Frontal cortex (tissue), 4 donors: Measurements from ENCODE around the gene MYO3B. TPM values are rescaled to one million over a fixed set of nuclear protein-coding genes. Genes with fewer than 3 reads are reported as not detected.

Source experiments
- DNase-seq, 2 donors: peaks; one replicate each; pipeline ENCODE4 v3.0.0; 2012; ENCODE audit warnings: low spot score in 2 of 2
- FAIRE-seq: peaks from 2 replicates; lab custom pipeline; 2012; peaks lifted over from hg19 to GRCh38; lab: Jason Lieb, UNC
- total RNA-seq: library from RNA; depleted of rRNA; stranded (reverse); fragments of >200 nt; gene quantifications from one replicate; pipeline ENCODE4 v1.2.3, GENCODE V29; 2014
- donor health status: control.
- donor health status: control.
- donor health status: control.

Gene MYO3B
- total RNA-seq, 1 donor from 2014 or later = 0.41 TPM

DNA sequence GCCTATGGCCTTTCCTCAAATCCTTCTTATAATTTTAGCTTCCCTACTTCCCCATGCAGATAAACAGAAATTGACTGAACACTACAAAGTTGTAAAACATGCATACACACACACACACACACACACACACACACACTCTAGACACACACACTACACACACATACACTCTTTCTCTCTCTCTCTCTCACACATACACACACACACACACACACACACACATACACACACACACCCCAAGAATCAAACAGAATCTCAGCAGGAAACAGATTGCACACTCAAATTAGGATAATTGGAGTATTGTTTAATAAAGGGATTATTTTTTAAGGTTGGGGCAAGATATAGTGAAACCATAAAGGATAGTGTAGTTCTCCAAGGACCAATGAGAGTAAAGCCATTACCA is 385.0 kb downstream of the MYO3B start:
- FAIRE-seq (no peak), DNase-seq (no peak)

DNA sequence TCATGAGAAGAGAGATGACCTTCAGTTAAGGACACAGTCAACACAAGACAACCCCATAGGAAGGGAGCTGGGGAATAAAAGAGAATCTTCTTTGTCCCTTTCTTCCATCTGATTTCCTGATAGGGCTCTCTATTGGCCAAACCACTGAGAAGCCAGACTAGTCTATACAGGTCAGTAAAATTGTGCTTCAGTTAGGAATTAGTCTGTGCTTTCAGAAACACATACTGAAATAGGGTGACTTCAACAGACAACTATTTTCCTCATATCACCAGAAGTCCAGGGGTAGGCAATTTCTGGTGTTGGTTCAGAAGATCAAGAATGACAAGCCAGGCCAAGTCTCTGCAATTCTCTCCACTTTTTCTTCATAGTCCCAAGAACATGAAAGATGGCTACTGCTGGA is 385.5 kb downstream of the MYO3B start:
- FAIRE-seq (no peak), DNase-seq (no peak)

- DNase-seq = no peak
- FAIRE-seq = no peak
These were observed 388.2 kb downstream of the MYO3B start for GRCh38 chr2:170566138-170566537.

DNA sequence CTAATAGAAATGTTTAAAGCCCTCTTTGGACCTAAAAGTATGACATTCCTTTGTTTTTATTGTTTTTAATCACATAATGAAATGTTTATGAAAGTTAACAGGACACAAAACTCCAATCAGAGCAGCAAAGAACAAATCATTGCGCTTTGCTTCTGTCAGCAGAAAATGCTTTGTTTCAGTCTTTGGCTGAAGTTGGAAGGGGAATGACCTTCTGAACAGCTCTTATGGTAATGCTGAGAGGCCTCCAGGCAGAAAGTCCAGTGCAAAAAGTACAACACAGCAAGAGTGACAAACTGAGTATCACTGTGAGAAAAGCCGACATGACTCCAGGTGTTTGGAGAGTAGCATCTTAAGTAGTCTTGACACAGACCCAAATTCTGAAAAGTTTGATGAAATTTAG is 389.5 kb downstream of the MYO3B start:
- no peak for FAIRE-seq

DNA sequence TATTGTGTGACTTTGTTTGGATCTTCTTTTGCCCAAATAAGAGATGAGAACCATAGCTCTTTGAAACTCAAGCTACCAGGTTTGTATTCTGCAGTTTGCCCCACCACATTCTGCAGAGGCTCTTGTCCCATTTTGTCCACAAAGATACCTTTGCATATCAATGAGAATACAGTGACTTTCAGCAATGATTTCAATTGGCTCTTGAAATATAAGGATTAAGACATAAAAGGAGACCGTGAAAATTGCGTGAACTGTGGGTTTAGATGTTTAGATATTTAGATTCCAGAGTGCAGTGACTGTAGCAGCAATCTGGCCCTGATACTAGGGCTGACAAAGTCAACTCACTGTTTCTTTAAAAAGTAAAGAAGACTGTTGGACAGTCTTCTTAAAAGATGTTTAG is 390.6 kb downstream of the MYO3B start:
- no peak for DNase-seq
- FAIRE-seq = no peak

More for the DNA sequence above, 389.5 kb downstream of the MYO3B start:
- DNase-seq = no peak

DNA sequence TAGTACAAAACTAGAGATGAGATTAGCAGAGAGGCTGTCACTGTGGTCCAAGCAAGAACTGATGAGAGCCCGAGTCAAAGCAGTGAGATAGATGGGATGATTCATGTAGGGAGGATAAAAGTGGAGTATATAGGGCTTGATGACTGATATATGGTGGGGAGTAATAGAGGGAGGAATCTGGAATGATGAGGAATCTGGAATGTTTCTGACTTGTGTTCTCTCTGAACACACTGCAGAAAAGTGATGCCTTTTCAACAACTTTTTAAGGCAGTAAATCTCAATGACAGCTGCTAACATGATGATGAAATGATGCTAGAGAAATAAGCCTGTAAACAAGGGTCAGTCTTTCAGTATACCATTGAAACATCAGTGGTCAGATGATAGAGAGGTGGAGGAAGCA is 393.7 kb downstream of the MYO3B start:
- FAIRE-seq (no peak), DNase-seq (no peak)

- FAIRE-seq = no peak
- DNase-seq = no peak
These were observed 395.7 kb downstream of the MYO3B start for GRCh38 chr2:170573671-170574070.

DNA sequence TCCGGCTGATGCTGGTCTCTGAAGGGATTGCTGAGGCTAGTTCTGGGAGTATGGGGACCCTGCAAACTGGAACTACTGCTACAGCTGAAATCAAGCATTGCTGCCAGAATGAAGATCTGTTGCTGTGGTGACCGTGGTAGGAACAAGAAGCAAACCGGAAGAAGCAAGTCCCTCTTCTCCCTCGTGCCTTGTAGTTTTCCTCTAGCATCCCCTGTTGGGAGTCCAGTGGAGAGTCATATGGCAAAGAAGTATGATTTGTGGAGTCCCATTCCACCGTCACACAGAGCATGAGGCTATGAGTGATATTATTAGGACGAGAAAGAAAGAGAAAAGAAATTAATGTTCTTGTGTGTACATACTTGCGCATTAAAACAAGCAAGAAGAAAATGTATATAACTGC is 398.3 kb downstream of the MYO3B start:
- DNase-seq = no peak
- FAIRE-seq = no peak

DNA sequence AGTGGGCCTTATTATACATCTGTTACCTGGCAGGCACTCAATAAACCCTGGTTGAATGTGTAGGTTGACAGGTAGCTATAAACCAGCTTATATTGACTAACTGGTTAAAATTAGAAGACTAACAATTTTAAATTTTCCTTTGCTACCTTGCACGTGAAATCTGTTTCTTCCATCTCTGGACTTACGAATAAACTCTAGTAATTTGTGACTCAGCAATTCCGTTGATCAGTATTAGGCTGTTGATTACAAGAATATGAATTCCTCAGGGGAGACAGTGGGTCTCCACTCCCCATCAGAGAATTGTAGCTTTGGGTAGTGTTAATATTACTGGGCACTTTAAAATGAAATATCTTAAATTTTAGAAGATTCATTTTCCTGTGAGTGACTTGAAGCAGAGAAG is 399.4 kb downstream of the MYO3B start:
- no peak for FAIRE-seq

DNA sequence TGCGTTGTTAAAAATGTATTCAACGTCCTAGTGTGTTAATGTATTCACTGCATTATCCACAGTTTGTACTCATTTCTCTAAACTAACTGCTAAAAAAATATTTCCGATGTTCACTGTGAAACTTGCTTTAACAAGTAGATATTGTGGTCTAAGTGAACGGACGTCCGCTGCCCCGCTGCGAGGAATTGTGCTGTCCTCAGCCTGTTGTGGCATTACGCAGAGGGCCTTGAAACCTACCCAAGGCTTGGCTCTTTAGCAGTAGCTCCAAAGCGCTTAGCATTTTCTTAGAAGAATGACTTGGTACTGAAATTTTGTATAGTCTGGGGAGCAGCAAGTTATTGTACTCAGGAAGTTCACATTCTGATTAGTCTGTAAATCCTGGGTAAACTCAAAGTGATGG is 400.7 kb downstream of the MYO3B start:
- FAIRE-seq = no peak
- DNase-seq = no peak

More for the DNA sequence above, 399.4 kb downstream of the MYO3B start:
- DNase-seq = no peak

DNA sequence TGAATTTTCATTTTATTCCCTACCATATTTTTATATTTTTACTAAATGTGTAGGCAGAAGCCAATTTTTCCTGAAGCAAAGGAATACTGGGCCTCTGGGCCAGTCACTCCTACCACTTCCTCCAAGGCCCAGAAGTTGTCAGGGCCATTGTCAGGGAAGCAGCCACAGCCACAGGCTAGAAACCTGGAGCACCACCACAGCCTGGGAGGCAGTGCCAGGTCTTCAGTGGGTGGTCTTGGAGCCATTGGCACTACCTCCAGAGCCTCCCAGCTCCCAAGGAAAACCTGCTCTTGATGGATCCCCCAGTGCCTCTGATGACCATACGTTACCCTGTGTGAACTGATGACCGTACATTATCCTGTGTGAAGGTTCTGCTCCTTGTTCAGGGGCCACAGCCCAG is 401.6 kb downstream of the MYO3B start:
- FAIRE-seq (no peak), DNase-seq (no peak)

DNA sequence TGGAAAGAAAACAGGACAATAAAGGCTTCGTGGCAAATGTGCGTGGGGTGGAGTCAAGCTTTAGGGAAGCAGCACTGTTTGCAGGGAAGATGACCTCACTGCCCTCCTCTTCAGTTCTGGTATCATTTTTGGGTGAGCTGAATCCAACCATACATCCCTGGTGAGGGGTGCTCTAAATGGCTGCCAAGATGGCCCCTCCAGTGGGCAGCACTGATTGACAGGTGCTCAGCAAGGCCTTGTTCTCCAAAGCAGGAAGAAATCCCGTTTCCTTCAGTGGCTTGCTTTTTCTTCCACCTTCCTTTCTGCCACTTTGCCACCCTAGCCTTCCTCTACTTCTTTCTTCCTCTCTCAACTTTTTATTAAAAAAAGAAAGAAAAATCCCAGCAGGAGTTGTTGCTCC is 404.4 kb downstream of the MYO3B start:
- FAIRE-seq (no peak), DNase-seq (no peak)

- FAIRE-seq (no peak), DNase-seq (peak in 1 of 2 donors; percentile 14)
These were observed 405.0 kb downstream of the MYO3B start for GRCh38 chr2:170582751-170583463.

DNA sequence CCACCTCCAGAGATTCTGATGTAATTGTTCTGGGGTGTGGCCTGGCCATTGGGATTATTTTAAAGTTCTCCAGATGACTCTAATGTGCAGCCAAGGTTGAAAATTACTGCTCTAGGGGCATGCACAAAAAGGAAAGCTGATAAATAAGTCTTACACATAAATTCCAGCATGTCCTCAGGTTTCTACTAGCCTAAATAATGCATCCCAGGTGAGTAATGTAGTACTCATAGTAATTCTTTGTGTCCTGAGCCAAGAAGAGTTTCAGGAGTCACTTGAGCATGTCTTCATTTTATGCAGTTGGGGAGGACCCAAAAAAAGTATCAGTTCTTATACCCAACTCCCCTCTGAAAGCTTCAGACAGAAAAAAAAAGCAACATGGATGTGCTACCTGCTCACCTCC is 407.1 kb downstream of the MYO3B start:
- no peak for DNase-seq
- FAIRE-seq = no peak

GRCh38 chr2:170586571-170587095 is 408.7 kb downstream of the MYO3B start:
- no peak for DNase-seq
- FAIRE-seq = no peak

DNA sequence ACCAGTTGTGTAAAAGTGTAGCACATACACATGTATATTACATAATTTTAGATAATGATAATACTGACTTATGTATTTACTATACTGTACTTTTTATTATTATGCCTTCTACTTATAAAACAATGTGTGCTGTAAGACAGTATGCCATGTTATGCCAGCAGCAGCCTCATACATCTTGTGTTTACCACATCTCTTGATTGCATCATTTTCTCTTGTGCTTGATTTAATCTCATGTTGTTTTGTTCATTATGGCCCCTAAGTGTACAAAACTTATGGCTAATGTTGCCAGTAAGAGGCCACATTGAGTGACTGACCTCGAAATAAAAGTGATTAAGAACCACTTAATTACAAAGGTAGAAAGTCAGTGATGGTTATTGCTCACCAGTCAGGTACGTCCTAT is 409.2 kb downstream of the MYO3B start:
- FAIRE-seq = no peak
- DNase-seq = no peak

GRCh38 chr2:170587922-170588321 is 410.0 kb downstream of the MYO3B start:
- DNase-seq (no peak), FAIRE-seq (no peak)

DNA sequence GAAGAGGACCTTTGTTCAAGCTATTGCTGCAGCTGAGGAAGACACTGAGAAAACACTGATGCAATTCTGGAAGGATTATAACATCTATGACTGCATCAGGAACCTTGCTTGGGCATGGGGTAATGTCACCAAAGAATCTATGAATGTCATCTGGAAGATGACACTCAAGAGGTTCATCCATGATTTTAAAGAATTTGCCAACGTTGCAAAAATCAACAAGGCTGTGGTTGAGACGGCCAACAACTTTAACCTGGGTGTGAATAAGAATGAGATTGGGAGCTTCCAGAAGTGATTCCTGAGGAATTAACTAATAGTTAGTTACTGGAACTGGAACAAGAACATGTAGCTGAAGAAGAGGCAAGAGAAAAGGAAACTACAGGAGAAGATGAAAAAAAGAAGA is 410.8 kb downstream of the MYO3B start:
- FAIRE-seq = no peak
- no peak for DNase-seq

- FAIRE-seq (no peak), DNase-seq (no peak)
These were observed 418.6 kb downstream of the MYO3B start for GRCh38 chr2:170596576-170596975.

DNA sequence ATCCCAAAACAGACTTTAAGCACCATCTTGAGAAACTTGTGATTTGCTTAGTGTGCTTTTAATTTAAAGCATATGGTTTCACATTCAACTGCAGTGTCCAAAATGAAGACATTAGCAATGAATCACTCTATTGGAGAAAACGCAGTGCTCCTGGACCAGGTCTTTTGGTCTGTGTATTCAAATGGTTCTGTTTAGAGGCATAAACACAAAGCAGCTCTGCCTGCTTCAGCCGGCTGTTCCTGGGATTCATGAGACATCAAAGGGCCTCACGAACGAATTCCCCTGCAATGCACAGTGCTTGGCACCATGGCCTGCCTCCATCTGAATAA is 420.1 kb downstream of the MYO3B start:
- FAIRE-seq (no peak), DNase-seq (no peak)

GRCh38 chr2:170601489-170601888 is 423.5 kb downstream of the MYO3B start:
- FAIRE-seq = no peak
- no peak for DNase-seq

- DNase-seq (no peak), FAIRE-seq (no peak)
These were observed 427.9 kb downstream of the MYO3B start for GRCh38 chr2:170605862-170606261.
